Left colon (tissue), 2 donors: ENCODE data around the gene MED27. TPM values are rescaled to one million over a fixed set of nuclear protein-coding genes. Genes with fewer than 3 reads are reported as not detected.

ENCODE experiments used
- ATAC-seq: fragments of 200-7000 bp; cut with Tn5 transposase; one replicate; pipeline ENCODE4 v1.9.1; 2020; ENCODE audit warnings: mild to moderate bottlenecking, moderate library complexity
- DNase-seq, 2 donors: peaks; one replicate each; pipeline ENCODE4 v3.0.0-alpha.2; 2020
- intact Hi-C, 2 donors: fragments of 100-400 bp; cut with DNase I in 1 of 2; cut with micrococcal nuclease in 1 of 2; formaldehyde crosslinking; loops; one replicate each; pipeline versions ENCODE4 v1.11.2 to v1.14.0; 2022; cut with DNase I, micrococcal nuclease
- total RNA-seq, 2 donors: library from RNA; stranded (reverse); fragmentation: NEBNext Ultra II Directional; extraction: Animal tissue kit (Norgen Biotek cat#: 25700); gene quantifications; one replicate each; pipeline ENCODE4 v1.2.1, GENCODE V29; 2021
- donor health status: DM: no; HTN: no; CAD: no.
- donor health status: DM: yes; HTN: yes; CAD: no.

MED27 gene
- total RNA-seq, 2 donors from 2014 or later = 12.9 to 13.6 TPM

- intact Hi-C loops = no loop called here
- DNase-seq (no peak), ATAC-seq (no peak)
These were observed 262.6 kb downstream of the MED27 start for GRCh38 chr9:131817073-131817472.

GRCh38 chr9:131815970-131816873 lies 263.4 kb downstream of the MED27 start:
- intact Hi-C loops = no loop called here
- no peak for DNase-seq
- ATAC-seq = no peak

- DNase-seq = no peak
- ATAC-seq = no peak
- intact Hi-C loops = no loop called here
These were observed 265.0 kb downstream of the MED27 start for GRCh38 chr9:131814707-131815106.

GRCh38 chr9:131813116-131813515 lies 266.6 kb downstream of the MED27 start:
- intact Hi-C loops = no loop called here
- DNase-seq = no peak
- ATAC-seq = no peak

- ATAC-seq (no peak), DNase-seq (no peak)
- intact Hi-C loops = no loop called here
These were observed 267.4 kb downstream of the MED27 start for GRCh38 chr9:131812116-131812790.

- no peak for DNase-seq
- no peak for ATAC-seq
- intact Hi-C loops = no loop called here
These were observed 268.3 kb downstream of the MED27 start for GRCh38 chr9:131811405-131811804.

GRCh38 chr9:131810351-131811170 lies 269.1 kb downstream of the MED27 start:
- ATAC-seq (no peak), DNase-seq (no peak)
- intact Hi-C loops = no loop called here

Other genes starting within 250 kb of the MED27 start
- 1 to 10 TPM in 1 of 2 donors, under 1 TPM in 1; 0.75 to 1.1 TPM for gene NTNG2, start 82.2 kb upstream of the MED27 start, total RNA-seq